GM23338 (cell line): ENCODE results near the gene FBLN2. TPM values are rescaled to one million over a fixed set of nuclear protein-coding genes. Genes with fewer than 3 reads are reported as not detected.

Source experiments
- ATAC-seq: fragments of 200-7000 bp; cut with Tn5 transposase; 3 replicates; pipeline ENCODE4 v1.9.1; 2020
- DNase-seq: peaks from one replicate; pipeline ENCODE4 v3.0.0-alpha.2; 2015; ENCODE audit warnings: low spot score
- H2AFZ ChIP-seq: fragments of 200-600 bp; sonication (generic); 2 replicates; pipeline ENCODE4 v1.8.0; 2016; ENCODE audit warnings: antibody characterized with exemption, mild to moderate bottlenecking, moderate library complexity
- H3F3A ChIP-seq: fragments of 200-600 bp; sonication (generic); replicated peaks from 2 replicates; pipeline ENCODE4 v1.8.0; 2017; ENCODE audit warnings: antibody characterized with exemption, mixed run types, low read depth
- H3K27ac ChIP-seq: fragments of 200-600 bp; sonication (generic); 2 replicates; pipeline ENCODE4 v1.6.1; 2016; ENCODE audit warnings: low read depth
- H3K27me3 ChIP-seq: fragments of 200-600 bp; sonication (generic); 2 replicates; pipeline ENCODE4 v1.8.0; 2016; ENCODE audit warnings: mild to moderate bottlenecking, mixed run types, moderate library complexity; ENCODE audit not compliant: insufficient read depth
- H3K36me3 ChIP-seq: fragments of 200-600 bp; sonication (generic); 2 replicates; pipeline ENCODE4 v1.8.0; 2016; ENCODE audit warnings: mild to moderate bottlenecking; ENCODE audit not compliant: insufficient read depth
- H3K4me1 ChIP-seq: fragments of 200-600 bp; sonication (generic); 2 replicates; pipeline ENCODE4 v1.8.0; 2016; ENCODE audit warnings: mild to moderate bottlenecking, moderate library complexity; ENCODE audit not compliant: insufficient read depth
- H3K4me2 ChIP-seq: fragments of 200-600 bp; sonication (generic); 2 replicates; pipeline ENCODE4 v1.7.1; 2017; ENCODE audit warnings: mixed run types
- H3K4me3 ChIP-seq: fragments of 200-600 bp; sonication (generic); 2 replicates; pipeline ENCODE4 v1.6.1; 2016; ENCODE audit warnings: mixed run types
- H3K79me2 ChIP-seq: fragments of 200-600 bp; sonication (generic); replicated peaks from 2 replicates; pipeline ENCODE4 v1.8.0; 2017; ENCODE audit warnings: mild to moderate bottlenecking; ENCODE audit not compliant: insufficient read depth
- H3K9me2 ChIP-seq: fragments of 200-600 bp; sonication (generic); 2 replicates; pipeline ENCODE4 v1.8.0; 2017; ENCODE audit not compliant: insufficient read depth
- H4K20me1 ChIP-seq: fragments of 200-600 bp; sonication (generic); replicated peaks from 2 replicates; pipeline ENCODE4 v1.8.0; 2017; ENCODE audit warnings: mild to moderate bottlenecking; ENCODE audit not compliant: insufficient read depth
- H3K27ac Mint-ChIP-seq: 2 replicates; pipeline ENCODE4 v1.8.0; 2020; ENCODE audit warnings: inconsistent platforms, mild to moderate bottlenecking, moderate library complexity, mixed read lengths
- H3K27me3 Mint-ChIP-seq: 3 replicates; pipeline ENCODE4 v1.8.0; 2022; ENCODE audit warnings: low read depth, mild to moderate bottlenecking, moderate library complexity, mixed read lengths, inconsistent platforms; ENCODE audit not compliant: insufficient read depth, poor library complexity
- H3K36me3 Mint-ChIP-seq: 3 replicates; pipeline ENCODE4 v1.8.0; 2021; ENCODE audit warnings: low read depth, mild to moderate bottlenecking, inconsistent platforms, moderate library complexity, mixed read lengths
- H3K4me1 Mint-ChIP-seq: 3 replicates; pipeline ENCODE4 v1.8.0; 2020; ENCODE audit warnings: mild to moderate bottlenecking, inconsistent platforms, mixed read lengths
- H3K4me3 Mint-ChIP-seq: 3 replicates; pipeline ENCODE4 v1.8.0; 2021; ENCODE audit warnings: moderate library complexity, mild to moderate bottlenecking, inconsistent platforms, mixed read lengths
- H3K9me3 Mint-ChIP-seq: 3 replicates; pipeline ENCODE4 v1.8.0; 2020; ENCODE audit warnings: moderate library complexity, mild to moderate bottlenecking, inconsistent platforms, mixed read lengths
- CREB1 ChIP-seq: fragments of 250-450 bp; sonication (Bioruptor Pico); IDR thresholded peaks from 2 replicates; pipeline ENCODE4 v1.5.0; 2020; ENCODE audit warnings: low read depth, mild to moderate bottlenecking, moderate library complexity
- EZH2 ChIP-seq: fragments of 200-600 bp; sonication (generic); IDR thresholded peaks from one replicate; pipeline ENCODE4 v1.8.0; 2017; ENCODE audit warnings: antibody characterized with exemption, mild to moderate bottlenecking, low read depth; ENCODE audit not compliant: unreplicated experiment
- EZH2phosphoT487 ChIP-seq: fragments of 200-600 bp; sonication (generic); IDR thresholded peaks from one replicate; pipeline ENCODE4 v1.8.1; 2018; ENCODE audit warnings: antibody characterized with exemption; ENCODE audit not compliant: unreplicated experiment
- JUNB ChIP-seq: IDR thresholded peaks from one replicate; pipeline ENCODE4 v1.6.1; 2016; ENCODE audit warnings: antibody characterized with exemption; ENCODE audit not compliant: unreplicated experiment
- NANOG ChIP-seq: IDR thresholded peaks from 2 replicates; pipeline ENCODE4 v1.6.1; 2016; ENCODE audit warnings: antibody characterized with exemption, borderline replicate concordance
- POLR2AphosphoS5 ChIP-seq: IDR thresholded peaks from 2 replicates; pipeline ENCODE4 v1.6.1; 2016; ENCODE audit warnings: antibody characterized with exemption, low read depth
- STAT1 ChIP-seq: IDR thresholded peaks from one replicate; pipeline ENCODE4 v1.6.1; 2016; ENCODE audit warnings: antibody characterized with exemption; ENCODE audit not compliant: unreplicated experiment
- ZNF114 ChIP-seq: fragments of 250-450 bp; sonication (Bioruptor Pico); IDR thresholded peaks from 2 replicates; pipeline ENCODE4 v1.5.0; 2020; ENCODE audit warnings: mild to moderate bottlenecking, moderate library complexity
- ZNF331 ChIP-seq: fragments of 250-450 bp; sonication (Bioruptor Pico); IDR thresholded peaks from 2 replicates; pipeline ENCODE4 v1.5.0; 2020; ENCODE audit warnings: low read depth, mild to moderate bottlenecking, moderate library complexity
- polyA plus RNA-seq: library from polyadenylated mRNA; unstranded; fragments of >200 nt; fragmentation: Nextera tagmentation; extraction: Ambion mirVana; gene quantifications from 2 replicates; pipeline ENCODE4 v1.2.1, GENCODE V29; 2016
- total RNA-seq: library from RNA; depleted of rRNA; stranded (reverse); fragments of >200 nt; shearing (Covaris generic); gene quantifications from 2 replicates; pipeline ENCODE4 v1.2.3, GENCODE V29; 2014
- TF ChIP-seq, protein P1 (sequence below): IDR thresholded peaks from one replicate; pipeline ENCODE4 v1.6.1; 2018; ENCODE audit warnings: antibody characterized with exemption; ENCODE audit not compliant: unreplicated experiment
- TF ChIP-seq, protein P2 (sequence below), 2 experiments: fragments of 200-600 bp in 1 of 2; sonication (generic) in 1 of 2; conservative IDR thresholded peaks; 2 replicates each; pipeline versions ENCODE4 v1.5.1 to v1.6.1; 2016 to 2017; ENCODE audit warnings: antibody characterized with exemption in 2 of 2, low read depth in 2 of 2, mild to moderate bottlenecking in 2 of 2, moderate library complexity in 1 of 2
- TF ChIP-seq, protein P3 (sequence below): fragments of 250-450 bp; sonication (Bioruptor Pico); IDR thresholded peaks from 2 replicates; pipeline ENCODE4 v1.5.0; 2020; ENCODE audit warnings: mild to moderate bottlenecking, moderate library complexity
- TF ChIP-seq, protein P4 (sequence below): IDR thresholded peaks from 2 replicates; pipeline ENCODE4 v1.6.1; 2016; ENCODE audit warnings: antibody characterized with exemption

The FBLN2 gene
- total and polyA plus RNA-seq, 2 experiments from 2014 or later = 18.8 to 26.8 TPM

- TF ChIP-seq, protein P1, sequence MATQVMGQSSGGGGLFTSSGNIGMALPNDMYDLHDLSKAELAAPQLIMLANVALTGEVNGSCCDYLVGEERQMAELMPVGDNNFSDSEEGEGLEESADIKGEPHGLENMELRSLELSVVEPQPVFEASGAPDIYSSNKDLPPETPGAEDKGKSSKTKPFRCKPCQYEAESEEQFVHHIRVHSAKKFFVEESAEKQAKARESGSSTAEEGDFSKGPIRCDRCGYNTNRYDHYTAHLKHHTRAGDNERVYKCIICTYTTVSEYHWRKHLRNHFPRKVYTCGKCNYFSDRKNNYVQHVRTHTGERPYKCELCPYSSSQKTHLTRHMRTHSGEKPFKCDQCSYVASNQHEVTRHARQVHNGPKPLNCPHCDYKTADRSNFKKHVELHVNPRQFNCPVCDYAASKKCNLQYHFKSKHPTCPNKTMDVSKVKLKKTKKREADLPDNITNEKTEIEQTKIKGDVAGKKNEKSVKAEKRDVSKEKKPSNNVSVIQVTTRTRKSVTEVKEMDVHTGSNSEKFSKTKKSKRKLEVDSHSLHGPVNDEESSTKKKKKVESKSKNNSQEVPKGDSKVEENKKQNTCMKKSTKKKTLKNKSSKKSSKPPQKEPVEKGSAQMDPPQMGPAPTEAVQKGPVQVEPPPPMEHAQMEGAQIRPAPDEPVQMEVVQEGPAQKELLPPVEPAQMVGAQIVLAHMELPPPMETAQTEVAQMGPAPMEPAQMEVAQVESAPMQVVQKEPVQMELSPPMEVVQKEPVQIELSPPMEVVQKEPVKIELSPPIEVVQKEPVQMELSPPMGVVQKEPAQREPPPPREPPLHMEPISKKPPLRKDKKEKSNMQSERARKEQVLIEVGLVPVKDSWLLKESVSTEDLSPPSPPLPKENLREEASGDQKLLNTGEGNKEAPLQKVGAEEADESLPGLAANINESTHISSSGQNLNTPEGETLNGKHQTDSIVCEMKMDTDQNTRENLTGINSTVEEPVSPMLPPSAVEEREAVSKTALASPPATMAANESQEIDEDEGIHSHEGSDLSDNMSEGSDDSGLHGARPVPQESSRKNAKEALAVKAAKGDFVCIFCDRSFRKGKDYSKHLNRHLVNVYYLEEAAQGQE = no peak
These were observed 48.7 kb downstream of the FBLN2 start (continued) for GRCh38 chr3:13597661-13598060.

- Histone ChIP-seq H3K9me2 (no peaks in the 10 kb centered on the region), H3K4me2 (no peak overlapping the region), H3K79me2 (no peaks in the 10 kb centered on the region), H3K4me1 (peaks cover 9% of the 10 kb centered on the region; the same call in 1 of the 2 replicates), H2AFZ (no peak overlapping the region), H3K27ac (no peak overlapping the region), H4K20me1 (no peaks in the 10 kb centered on the region), H3K36me3 (no peaks in the 10 kb centered on the region), H3K27me3 (no peaks in the 10 kb centered on the region), H3F3A (no peaks in the 10 kb centered on the region), H3K4me3 (no peak overlapping the region)
- Mint-ChIP-seq H3K36me3 (no peaks in the 10 kb centered on the region), H3K9me3 (no peaks in the 10 kb centered on the region), H3K4me1 (peaks cover 31% of the 10 kb centered on the region), H3K27ac (no peak overlapping the region), H3K4me3 (no peak overlapping the region), H3K27me3 (peaks cover 12% of the 10 kb centered on the region)
- no peak for DNase-seq
- ATAC-seq = no peak
- TF ChIP-seq ZNF114 (no peak), JUNB (no peak), STAT1 (no peak), EZH2 (no peak), ZNF331 (CRISPR knock-in tag) (no peak), NANOG (no peak), POLR2AphosphoS5 (no peak), EZH2phosphoT487 (no peak), CREB1 (no peak)
- TF ChIP-seq, protein P2, sequence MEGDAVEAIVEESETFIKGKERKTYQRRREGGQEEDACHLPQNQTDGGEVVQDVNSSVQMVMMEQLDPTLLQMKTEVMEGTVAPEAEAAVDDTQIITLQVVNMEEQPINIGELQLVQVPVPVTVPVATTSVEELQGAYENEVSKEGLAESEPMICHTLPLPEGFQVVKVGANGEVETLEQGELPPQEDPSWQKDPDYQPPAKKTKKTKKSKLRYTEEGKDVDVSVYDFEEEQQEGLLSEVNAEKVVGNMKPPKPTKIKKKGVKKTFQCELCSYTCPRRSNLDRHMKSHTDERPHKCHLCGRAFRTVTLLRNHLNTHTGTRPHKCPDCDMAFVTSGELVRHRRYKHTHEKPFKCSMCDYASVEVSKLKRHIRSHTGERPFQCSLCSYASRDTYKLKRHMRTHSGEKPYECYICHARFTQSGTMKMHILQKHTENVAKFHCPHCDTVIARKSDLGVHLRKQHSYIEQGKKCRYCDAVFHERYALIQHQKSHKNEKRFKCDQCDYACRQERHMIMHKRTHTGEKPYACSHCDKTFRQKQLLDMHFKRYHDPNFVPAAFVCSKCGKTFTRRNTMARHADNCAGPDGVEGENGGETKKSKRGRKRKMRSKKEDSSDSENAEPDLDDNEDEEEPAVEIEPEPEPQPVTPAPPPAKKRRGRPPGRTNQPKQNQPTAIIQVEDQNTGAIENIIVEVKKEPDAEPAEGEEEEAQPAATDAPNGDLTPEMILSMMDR (conservative IDR thresholded peaks at IDR 0.05; ENCODE audit: low read depth in 2 of 2) = no peak
- TF ChIP-seq, protein P3, sequence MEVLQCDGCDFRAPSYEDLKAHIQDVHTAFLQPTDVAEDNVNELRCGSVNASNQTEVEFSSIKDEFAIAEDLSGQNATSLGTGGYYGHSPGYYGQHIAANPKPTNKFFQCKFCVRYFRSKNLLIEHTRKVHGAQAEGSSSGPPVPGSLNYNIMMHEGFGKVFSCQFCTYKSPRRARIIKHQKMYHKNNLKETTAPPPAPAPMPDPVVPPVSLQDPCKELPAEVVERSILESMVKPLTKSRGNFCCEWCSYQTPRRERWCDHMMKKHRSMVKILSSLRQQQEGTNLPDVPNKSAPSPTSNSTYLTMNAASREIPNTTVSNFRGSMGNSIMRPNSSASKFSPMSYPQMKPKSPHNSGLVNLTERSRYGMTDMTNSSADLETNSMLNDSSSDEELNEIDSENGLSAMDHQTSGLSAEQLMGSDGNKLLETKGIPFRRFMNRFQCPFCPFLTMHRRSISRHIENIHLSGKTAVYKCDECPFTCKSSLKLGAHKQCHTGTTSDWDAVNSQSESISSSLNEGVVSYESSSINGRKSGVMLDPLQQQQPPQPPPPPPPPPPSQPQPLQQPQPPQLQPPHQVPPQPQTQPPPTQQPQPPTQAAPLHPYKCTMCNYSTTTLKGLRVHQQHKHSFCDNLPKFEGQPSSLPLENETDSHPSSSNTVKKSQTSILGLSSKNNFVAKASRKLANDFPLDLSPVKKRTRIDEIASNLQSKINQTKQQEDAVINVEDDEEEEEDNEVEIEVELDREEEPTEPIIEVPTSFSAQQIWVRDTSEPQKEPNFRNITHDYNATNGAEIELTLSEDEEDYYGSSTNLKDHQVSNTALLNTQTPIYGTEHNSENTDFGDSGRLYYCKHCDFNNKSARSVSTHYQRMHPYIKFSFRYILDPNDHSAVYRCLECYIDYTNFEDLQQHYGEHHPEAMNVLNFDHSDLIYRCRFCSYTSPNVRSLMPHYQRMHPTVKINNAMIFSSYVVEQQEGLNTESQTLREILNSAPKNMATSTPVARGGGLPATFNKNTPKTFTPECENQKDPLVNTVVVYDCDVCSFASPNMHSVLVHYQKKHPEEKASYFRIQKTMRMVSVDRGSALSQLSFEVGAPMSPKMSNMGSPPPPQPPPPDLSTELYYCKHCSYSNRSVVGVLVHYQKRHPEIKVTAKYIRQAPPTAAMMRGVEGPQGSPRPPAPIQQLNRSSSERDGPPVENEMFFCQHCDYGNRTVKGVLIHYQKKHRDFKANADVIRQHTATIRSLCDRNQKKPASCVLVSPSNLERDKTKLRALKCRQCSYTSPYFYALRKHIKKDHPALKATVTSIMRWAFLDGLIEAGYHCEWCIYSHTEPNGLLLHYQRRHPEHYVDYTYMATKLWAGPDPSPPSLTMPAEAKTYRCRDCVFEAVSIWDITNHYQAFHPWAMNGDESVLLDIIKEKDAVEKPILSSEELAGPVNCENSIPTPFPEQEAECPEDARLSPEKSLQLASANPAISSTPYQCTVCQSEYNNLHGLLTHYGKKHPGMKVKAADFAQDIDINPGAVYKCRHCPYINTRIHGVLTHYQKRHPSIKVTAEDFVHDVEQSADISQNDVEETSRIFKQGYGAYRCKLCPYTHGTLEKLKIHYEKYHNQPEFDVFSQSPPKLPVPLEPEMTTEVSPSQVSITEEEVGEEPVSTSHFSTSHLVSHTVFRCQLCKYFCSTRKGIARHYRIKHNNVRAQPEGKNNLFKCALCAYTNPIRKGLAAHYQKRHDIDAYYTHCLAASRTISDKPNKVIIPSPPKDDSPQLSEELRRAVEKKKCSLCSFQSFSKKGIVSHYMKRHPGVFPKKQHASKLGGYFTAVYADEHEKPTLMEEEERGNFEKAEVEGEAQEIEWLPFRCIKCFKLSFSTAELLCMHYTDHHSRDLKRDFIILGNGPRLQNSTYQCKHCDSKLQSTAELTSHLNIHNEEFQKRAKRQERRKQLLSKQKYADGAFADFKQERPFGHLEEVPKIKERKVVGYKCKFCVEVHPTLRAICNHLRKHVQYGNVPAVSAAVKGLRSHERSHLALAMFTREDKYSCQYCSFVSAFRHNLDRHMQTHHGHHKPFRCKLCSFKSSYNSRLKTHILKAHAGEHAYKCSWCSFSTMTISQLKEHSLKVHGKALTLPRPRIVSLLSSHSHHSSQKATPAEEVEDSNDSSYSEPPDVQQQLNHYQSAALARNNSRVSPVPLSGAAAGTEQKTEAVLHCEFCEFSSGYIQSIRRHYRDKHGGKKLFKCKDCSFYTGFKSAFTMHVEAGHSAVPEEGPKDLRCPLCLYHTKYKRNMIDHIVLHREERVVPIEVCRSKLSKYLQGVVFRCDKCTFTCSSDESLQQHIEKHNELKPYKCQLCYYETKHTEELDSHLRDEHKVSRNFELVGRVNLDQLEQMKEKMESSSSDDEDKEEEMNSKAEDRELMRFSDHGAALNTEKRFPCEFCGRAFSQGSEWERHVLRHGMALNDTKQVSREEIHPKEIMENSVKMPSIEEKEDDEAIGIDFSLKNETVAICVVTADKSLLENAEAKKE = no peak
- TF ChIP-seq, protein P4, sequence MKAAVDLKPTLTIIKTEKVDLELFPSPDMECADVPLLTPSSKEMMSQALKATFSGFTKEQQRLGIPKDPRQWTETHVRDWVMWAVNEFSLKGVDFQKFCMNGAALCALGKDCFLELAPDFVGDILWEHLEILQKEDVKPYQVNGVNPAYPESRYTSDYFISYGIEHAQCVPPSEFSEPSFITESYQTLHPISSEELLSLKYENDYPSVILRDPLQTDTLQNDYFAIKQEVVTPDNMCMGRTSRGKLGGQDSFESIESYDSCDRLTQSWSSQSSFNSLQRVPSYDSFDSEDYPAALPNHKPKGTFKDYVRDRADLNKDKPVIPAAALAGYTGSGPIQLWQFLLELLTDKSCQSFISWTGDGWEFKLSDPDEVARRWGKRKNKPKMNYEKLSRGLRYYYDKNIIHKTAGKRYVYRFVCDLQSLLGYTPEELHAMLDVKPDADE = no peak
These were observed 49.3 kb downstream of the FBLN2 start for GRCh38 chr3:13598201-13598600.
